Cortex of kidney (tissue), 1 donor: Measurements from ENCODE around the gene UTRN.

Experiments used
- DNase-seq: peaks from one replicate; lab custom pipeline; 2025; lab: John Stamatoyannopoulos, UW

Gene UTRN

DNA sequence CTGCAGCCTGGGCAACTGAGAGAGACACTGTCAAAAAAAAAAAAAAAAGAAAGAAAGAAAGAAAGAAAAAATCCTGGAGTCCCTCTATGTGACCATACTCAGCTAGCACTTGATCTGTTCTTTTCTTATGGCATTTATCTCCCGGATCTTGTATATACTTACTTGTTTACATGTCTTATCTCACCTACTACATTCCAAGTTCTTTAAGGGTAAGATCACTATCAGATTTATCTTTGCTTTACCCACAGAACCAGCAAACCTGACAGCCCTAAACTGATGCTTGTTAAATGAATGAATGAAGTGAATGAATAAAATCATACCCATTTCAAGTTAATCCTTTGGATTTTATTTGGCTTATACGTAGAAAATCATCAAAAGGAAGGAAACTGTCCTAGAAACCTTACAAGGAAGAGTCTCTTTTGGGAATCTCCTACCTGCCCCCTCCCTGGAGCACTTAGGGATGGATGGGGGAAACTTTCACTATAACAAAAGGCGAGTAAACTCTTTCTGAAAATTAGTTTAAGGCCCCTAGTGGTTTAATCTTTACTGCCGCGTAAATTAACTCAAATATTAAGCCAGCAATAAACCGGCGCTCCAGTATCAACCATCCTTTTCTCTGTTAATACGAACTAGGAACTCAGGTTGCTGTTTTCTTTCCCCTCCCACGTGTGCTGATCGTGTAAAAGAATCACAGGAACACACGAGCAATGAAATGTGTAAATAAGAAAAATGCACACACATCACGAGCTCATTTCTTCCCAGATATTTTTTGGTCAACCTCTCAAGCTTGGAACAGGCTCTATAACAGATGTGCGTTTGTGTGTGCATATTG is 1.3 kb upstream of the UTRN start:
- DNase-seq, result no peak

DNA sequence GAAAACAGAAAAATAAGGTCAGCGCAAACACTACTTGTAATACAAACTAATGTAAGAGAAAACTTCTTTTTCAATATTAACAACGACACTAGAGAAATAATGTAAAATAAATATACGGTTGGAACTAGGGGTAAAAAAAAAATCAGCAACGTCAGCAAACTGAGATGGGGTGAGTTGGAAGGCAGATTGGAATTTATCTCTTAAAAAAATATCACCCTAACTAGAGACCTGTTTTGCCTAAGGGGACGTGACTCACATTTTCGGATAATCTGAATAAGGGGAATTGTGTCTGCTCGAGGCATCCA is 705 bp upstream of the UTRN start:
- DNase-seq, result no peak

DNA sequence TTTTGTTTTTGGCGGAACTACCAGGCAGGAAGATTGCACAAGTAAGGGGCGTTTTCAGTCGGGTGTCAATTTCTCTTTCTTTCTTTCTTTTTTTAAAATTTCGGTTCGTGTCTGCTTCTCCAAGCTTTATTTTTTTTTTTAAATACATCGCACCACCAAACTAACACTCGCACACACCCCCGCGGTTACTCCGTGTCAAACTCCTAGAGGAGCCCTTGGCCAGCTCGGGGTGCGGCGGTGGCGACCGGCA is 338 bp downstream of the UTRN start:
- no peak for DNase-seq

DNA sequence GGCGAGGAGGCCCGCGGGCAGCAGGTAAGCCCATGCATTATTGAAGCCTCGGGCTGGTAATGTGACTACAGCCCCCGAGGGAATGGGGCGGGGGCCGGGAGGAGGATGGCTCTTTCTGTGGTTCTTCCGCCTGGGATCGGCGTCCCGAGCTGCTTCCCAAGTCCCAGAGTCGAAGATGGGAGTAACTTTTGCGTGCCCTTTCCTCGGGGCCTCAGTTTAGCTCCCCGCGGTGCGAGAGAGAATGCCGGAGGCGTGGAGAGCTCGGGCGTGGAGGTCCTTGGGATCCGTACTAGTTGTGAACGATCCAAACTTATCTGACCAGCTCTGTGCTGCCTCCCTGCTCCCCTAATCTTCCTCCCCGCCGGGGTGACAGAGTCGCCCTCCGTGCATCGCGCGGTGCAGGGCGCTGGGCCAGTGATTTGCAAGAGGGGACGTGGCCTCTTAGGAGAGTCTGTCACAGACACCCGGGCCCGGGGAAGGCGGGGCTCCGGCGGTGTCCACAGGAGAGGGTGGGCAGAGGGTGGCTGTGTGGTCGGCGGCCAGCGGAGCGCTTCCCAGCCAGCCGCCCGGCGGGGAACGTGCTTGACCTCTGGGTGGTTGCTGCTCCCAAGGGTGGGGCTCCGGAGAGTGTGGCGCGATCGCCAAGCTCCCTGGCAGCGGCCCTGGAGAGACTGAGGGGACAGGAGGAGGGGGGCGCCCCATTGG is 815 bp downstream of the UTRN start:
- no peak for DNase-seq

DNA sequence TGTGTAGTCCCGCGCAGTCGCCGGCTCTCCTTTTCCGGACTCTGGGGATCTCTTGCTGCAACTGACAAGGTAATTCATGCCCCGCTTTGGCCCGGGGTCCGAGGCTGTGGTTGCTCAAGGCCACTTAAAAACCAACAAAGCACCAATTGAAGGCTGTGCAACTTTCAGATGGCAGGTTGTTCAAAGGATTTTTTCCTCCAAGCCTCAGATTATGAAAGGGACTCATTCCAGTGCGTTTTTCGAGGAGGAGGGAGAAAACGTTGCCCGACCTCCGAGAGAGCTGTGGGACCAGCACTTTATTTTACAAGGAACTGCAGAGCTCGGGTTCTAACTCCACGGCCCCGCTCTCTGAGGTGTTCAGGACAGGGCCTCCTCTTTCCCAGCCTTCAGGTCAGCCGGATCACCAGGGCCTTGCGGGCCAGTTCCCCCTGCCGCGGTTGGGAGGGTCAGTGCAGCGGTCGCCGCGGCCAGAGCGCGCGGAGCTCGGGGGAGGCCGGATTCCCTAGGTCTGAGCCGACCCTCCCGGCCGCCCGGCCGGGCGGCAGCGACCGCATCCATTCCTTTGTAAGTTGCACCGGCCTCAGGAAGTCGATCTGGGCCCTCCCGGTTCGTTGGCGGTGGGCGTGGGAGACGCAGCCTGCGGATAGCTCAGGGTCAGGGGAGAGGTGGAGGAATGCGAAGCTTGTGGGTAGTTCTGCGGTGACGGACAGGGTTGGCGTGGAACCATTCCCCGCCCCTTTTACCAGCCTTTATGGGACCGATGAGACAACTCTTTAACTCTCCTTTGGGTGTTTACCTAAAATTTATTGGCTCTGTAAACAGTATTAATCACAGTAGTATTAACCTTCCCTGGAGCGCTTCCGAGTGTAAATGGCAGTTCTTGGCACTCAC is 1.6 kb downstream of the UTRN start:
- no peak for DNase-seq

DNA sequence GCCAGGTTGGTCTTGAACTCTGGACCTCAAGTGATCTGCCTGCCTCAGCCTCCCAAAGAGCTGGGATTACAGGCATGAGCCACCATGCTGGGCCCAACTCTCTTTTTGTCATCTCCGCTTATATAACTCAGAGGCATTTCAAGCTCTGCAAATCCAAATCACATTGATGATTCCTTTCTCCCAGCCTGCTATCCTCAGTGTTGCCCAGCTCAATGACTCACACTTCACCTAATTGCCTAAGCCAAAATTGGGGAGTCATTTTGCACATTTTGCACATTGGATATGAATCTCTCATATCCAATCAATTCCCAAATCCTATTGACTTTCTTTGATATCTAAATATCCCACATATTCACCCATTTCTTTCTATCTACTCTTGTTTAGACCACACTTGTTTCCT is 3.9 kb downstream of the UTRN start:
- DNase-seq, result no peak

DNA sequence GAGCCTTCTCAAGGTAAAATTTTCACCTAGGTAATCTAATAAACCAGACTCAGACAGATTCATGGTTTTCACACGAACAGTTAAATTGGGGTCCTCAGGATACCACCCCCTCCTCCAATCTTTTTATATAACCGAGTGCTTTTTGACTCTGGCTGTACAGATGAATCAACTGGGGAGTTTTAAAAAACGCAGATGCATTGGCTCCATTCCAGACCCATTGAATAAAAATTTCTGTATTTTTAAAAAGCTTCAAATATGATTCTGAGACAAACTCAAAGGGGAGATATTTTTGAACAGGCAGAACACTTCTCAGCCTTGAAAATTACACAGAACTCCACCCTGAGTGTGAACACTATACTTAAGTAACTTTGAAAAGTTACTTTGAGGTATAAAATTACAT is 7.2 kb downstream of the UTRN start:
- no peak for DNase-seq

DNA sequence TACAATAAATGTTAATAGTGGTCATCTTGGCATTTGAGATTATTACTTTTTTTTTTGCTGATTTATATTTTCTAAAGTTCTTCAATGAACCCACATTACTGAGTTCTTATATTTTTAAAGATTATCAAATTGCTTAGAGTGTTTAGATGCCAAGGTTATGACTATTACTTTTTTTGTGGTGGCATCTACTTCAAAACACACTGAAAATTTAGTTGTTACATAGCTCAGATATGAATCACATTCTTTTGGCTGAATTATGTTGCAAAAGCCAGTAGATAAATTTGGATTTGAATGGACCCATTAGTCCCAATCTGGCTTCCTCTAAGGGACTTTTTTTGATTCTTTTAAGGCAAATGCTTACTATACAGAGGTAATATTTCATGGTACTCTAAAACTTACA is 8.9 kb downstream of the UTRN start:
- no peak for DNase-seq

DNA sequence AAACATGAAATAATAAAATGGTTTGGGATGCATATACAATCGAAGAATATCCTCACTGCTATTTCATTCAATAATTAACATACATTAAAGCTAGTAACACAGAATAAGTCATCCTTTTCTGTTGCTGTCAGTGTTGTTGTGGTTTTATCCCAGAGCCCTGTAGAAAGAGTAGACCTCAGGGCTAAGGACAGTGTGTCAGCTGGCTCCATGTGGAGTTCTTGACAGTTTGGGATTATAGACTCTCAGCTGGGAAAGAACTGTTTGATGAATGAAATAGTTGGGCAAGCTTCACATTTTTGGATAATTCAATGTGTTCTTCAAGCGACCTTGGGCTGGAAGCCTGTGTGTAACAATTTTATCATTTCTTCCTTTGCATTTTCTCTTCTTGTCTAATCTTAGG is 10.1 kb downstream of the UTRN start:
- DNase-seq, result no peak

DNA sequence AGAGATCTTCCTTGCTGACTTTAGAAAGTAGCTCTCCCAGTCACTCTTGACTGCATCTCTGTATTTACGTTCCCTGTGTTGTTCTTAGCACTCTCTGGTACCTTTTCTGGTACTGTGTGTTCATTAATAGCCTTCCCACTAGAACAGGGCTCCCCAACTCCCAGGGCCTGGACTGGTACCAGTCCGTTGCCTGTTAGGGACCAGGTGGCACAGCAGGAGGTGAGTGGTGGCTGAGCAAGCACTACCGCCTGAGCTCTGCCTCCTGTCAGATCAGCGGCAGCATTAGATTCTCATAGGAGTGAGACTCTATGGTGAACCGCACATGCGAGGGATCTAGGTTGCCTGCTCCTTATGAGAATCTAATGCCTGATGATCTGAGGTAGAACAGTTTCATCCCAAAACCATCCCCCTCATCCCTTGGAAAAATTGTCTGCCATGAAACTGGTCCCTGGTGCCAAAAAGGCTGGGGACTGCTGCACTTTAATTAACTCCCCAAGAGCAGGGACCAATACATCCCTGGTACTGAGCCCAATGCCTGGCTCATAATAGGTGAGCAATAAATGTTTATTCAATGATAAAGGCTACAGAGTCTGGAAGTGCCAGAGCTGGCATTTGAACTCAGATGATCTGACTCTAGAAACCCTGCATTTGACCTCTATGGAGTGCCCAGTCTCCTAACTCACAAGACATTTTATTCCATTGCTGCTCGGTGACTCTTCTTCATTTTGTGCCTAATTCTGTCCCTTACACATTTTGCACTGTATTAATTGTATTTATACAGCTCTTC is 11.0 kb downstream of the UTRN start:
- DNase-seq, result no peak

DNA sequence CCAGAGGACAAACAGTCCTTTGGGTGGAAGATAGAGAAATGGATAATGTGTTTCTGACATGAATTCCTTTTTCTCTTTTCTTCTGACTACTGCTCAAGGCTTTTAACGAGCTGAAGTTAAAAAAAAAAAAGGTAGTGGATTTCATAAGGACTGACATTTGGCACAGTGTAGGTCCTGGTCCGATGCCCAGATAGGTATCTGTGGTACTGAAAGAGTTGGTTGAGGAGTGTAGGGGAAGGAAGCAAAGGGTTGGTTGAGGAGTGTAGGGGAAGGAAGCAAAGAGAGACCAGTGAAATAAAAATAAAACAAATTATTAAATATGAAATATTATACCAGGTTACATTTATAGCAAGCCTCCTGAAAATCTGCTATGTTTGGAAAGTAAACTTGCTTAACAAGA is 11.8 kb downstream of the UTRN start:
- DNase-seq, result no peak

DNA sequence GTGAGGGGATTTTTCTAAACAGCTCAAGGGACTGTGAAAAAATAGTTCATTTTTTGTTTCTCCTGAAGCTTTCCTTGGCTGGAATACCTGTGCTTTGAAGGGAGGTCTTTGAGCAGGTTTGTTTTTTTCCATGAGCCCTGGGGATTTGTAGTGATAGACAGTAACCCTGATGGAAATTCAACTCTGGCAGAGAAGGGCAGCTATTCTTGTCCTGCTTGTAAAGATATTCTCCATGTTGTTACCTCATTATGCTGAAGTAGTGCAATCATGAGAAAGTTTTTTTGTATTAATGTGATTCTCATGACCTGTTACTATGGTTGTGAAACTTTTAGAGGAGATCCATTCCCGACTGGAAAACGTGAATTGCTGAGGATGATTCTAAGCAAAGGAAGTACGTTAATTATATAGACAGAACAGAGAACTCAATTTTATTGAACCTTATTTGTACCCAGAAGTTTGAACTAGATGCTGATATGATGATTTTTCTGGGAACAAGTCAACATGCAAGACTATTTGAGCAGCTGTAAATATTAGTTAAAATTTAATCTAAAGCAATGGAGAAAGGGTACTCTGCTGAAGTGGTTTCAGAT is 12.5 kb downstream of the UTRN start:
- DNase-seq, result no peak

DNA sequence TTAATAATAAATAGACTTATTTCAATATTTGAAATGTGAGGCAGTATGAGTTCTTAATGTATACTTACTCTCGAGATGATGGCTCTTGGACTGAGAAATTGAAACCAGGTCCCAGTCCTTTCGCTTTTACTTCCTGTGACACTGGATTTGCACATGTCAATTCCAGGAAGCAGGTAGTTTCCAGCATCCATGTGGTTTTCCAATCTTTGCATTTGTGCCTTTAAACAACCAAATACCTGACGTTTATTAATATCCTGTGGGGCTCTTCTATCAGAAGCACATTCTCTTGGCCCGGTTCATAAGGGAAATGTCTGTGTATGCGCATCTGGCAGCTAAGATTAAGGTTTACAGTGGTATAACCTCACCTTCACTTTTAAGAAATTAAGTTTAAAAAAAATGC is 13.1 kb downstream of the UTRN start:
- no peak for DNase-seq

DNA sequence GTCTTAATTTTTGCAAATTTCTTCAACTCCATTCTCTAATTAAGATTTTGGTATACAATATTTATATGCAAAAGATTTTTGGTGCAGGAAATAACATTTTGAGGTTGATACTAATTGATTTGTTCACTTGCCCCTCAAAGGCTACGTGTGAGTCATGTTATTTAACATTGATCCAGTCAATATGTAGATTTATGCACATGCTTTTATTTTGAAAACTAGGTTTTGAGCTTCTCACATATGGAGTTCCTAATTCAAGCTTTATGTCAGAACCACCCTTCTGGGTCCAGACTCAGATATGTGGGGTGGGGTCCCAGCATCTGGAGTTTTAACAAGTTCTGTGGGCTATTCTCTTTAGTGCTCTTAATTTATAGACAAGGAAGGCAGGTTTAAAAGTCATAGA is 13.8 kb downstream of the UTRN start:
- DNase-seq, result no peak

DNA sequence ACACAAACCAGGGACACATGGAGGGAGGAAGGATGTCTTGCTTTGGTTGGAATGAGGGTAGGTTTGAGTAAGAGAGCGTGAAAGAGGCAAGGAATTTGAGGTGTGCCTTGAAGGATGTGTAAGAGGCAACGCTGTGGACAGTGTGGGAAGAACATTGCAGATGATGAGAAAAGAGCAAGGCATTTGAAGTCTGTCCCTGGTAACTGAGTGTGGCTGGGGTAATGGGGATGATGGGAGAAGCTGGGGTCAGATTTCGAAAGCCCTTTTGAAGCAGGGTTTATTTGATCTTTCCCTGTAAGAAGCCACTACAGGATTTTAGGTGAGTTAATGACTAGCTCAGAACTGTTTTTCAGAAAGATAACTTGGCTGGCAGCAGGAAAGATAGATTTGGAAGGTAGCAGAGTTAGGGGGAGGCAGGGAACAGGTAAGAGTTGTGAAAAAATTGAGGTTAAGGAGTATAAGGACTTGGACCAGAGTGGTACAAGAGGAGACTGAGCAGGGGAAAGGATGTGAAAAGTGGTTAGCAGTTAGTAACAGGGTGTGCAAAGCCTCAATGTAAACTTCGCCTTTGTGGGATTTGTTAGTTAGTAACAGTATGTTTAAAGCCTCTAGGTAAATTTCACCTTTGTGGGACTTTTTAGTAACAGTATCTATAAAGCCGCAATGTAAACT is 17.7 kb downstream of the UTRN start:
- DNase-seq, result no peak

DNA sequence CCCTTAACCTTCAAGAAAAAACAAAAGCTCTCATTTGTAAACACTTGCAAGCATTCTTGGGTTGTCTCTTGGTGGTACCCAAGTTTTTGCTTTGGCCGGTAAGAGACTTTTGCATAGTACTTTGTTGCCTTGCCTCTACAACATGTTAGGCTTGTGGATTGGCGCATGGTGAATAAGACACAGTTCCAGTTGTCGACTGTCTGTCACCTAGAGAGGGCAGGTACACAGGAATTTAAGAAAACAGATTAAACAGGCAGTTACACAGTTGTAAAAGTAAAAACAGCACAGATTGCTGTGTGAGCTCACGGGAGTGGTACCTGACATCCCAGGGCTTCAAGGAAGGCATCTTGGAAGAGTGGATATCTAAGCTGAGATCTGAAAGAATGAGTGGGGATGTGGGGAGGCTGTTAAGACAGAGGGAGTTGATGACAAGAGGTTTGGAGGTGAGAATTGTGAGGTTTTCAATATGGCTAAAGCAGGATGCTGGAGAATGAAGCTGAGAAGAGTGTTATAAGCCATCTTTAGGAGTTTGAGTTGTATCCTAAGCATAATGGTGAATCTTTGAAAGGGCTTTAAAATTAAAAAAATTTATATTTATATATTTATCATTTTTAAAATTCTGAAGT is 19.2 kb downstream of the UTRN start:
- DNase-seq, result no peak

DNA sequence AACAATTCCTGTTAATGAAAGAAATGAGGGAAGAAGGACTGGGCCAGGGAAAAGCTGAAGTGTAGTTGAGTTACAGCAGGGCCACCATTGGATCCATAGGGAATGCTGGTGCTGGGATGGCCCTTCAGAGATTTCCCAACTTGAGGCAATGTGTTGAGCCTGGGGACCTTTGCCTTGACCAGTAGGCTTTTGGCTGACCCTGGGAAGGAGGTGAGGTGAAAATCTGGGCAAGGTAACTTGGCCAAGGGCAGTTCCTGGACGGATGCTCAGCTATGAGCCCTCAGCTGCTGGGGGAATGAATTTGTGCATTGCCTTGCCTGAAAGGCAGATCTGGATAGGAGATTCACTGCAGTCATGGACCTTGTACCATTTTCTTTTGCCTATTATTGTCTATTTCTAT is 20.4 kb downstream of the UTRN start:
- no peak for DNase-seq

DNA sequence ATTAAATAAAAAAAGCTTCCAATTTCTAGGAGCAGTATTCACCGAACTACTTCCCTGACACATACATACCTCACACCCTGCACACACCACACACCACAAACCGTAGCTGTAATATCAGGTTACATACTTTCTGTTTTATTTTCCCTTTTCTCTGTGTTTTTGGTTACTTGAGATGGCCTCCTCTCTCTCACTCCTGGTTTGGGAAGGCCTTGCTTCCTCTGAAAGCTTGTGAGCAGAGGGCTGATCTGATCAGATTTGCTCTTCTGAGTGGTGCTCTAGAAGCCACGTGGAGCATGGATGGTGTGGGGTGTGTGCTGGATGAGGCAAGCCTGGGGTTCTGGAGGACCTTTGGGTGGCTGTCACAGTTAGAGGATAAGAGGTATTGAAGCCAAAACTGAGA is 20.9 kb downstream of the UTRN start:
- no peak for DNase-seq

DNA sequence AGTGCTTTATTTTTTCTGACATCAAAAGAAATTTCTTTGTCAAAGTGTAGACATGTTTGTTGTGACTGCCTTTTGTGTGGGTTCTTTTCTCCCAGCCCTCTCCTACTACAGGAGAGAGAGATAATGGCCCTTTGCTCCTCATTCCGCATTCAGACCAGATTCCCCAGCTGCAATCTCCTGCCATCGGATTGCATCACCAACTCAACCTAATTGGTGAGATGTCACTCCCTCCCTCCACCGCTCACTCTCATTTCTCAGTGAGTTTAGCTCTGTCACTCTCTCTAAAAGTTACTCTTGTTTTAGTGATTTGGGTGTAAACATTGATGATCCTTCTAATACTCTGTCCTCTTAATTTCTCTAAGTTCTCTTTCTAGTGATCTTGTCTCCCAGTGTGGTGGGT is 22.7 kb downstream of the UTRN start:
- no peak for DNase-seq

DNA sequence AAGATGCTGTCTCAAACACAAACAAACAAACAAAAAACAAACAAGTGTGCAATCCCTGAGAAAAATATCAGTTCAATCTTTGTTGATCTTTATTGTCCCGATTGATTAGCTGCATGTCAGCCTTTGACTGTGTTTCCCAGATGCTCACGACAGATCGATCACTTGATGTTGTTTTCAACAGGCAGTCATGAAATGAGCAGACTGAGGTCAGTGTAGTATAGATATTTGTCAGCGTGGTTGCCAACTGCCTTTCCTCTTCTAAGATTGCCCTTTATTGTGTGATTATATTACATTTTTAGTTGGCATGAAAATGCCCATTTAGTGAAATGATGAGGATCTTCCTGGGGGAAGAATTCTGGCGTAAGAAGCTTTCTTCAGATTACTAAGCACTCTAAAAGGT is 25.6 kb downstream of the UTRN start:
- no peak for DNase-seq

DNA sequence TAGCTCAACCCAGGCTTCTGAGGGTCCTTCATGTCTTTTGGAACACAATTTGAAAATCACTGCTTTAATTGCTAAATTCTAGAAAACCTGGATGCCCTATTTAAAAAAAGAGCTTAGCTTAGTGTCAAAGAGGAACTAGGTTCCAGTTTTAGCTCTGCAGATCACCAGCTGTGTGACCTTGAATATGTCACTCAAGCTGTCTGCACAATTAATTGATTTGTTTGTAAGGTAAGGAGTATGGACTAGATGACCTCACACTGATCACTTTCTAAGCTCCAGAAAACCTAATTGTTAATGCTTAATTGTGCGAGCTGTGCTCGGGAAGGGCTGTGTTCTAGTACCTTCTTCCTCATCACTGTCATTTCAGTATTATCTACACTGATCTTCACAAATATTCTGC is 26.2 kb downstream of the UTRN start:
- DNase-seq, result no peak
